ENCODE data around the gene DGKH. TPM values are rescaled to one million over a fixed set of nuclear protein-coding genes. Genes with fewer than 3 reads are reported as not detected.

The DGKH gene
- total RNA-seq, 2 donors from 2014 or later: 3.6 to 4.7 TPM

GRCh38 chr13:42275506-42275905 is 227.1 kb downstream of the DGKH start:
- TF ChIP-seq CTCF (IDR thresholded peaks at IDR 0.05): no peak
- DNase-seq (no peak), ATAC-seq (no peak)
- peaks cover 12% of the 10 kb centered on the region for H3K4me1 ChIP-seq
- intact Hi-C loops (cut with DNase I): no loop called here
- no peak overlapping the region for H3K27ac ChIP-seq
- H3K36me3 ChIP-seq (replicated peaks in 1 of 2; ENCODE audit: insufficient read depth in 1 of 2, low read depth in 2 of 2): no peaks in the 10 kb centered on the region
- H3K27me3 ChIP-seq: no peaks in the 10 kb centered on the region
- H3K4me3 ChIP-seq: no peak overlapping the region
- WGBS, 2 donors: 90 to 95% methylated on average over 4 of the region's 4 CpGs
- no peaks in the 10 kb centered on the region for H3K9me3 ChIP-seq

- 89 to 94% methylated on average over 3 of the region's 3 CpGs for WGBS, 2 donors
- TF ChIP-seq CTCF (IDR thresholded peaks at IDR 0.05) (no peak), POLR2A (IDR thresholded peaks at IDR 0.05) (no peak)
- no peaks in the 10 kb centered on the region for H3K36me3 ChIP-seq (replicated peaks in 1 of 2; ENCODE audit: insufficient read depth in 1 of 2, low read depth in 2 of 2)
- no peak overlapping the region for H3K27ac ChIP-seq
- intact Hi-C loops (cut with DNase I): no loop called here
- H3K4me1 ChIP-seq: peaks cover 7% of the 10 kb centered on the region
- no peak for DNase-seq
- no peaks in the 10 kb centered on the region for H3K27me3 ChIP-seq
- ATAC-seq: no peak
- no peaks in the 10 kb centered on the region for H3K9me3 ChIP-seq
- no peak overlapping the region for H3K4me3 ChIP-seq
Measured at GRCh38 chr13:42276683-42277082, 228.2 kb downstream of the DGKH start.

- intact Hi-C loops (cut with DNase I): no loop called here
- no peak for DNase-seq
- Histone ChIP-seq H3K36me3 (replicated peaks in 1 of 2; ENCODE audit: insufficient read depth in 1 of 2, low read depth in 2 of 2) (no peaks in the 10 kb centered on the region), H3K9me3 (no peaks in the 10 kb centered on the region), H3K4me3 (no peak overlapping the region), H3K27me3 (no peaks in the 10 kb centered on the region), H3K4me1 (peaks cover 3% of the 10 kb centered on the region), H3K27ac (no peak overlapping the region)
- WGBS, 2 donors: 87 to 88% methylated on average over 7 of the region's 7 CpGs
- ATAC-seq: no peak
- TF ChIP-seq POLR2A (IDR thresholded peaks at IDR 0.05) (no peak), CTCF (IDR thresholded peaks at IDR 0.05) (no peak)
Measured at GRCh38 chr13:42277618-42278276, 229.3 kb downstream of the DGKH start.

GRCh38 chr13:42279080-42279479 is 230.6 kb downstream of the DGKH start:
- Histone ChIP-seq H3K4me1 (no peaks in the 10 kb centered on the region), H3K27me3 (no peaks in the 10 kb centered on the region), H3K36me3 (replicated peaks in 1 of 2; ENCODE audit: insufficient read depth in 1 of 2, low read depth in 2 of 2) (no peaks in the 10 kb centered on the region), H3K9me3 (no peaks in the 10 kb centered on the region), H3K27ac (no peak overlapping the region), H3K4me3 (no peak overlapping the region)
- WGBS, 2 donors: 80 to 91% methylated on average over 6 of the region's 6 CpGs
- no peak for TF ChIP-seq CTCF (IDR thresholded peaks at IDR 0.05)
- no peak for TF ChIP-seq POLR2A (IDR thresholded peaks at IDR 0.05)
- intact Hi-C loops (cut with DNase I): no loop called here
- DNase-seq (no peak), ATAC-seq (no peak)

GRCh38 chr13:42279986-42280385 is 231.5 kb downstream of the DGKH start:
- no peak overlapping the region for H3K27ac ChIP-seq
- no peaks in the 10 kb centered on the region for H3K27me3 ChIP-seq
- no peak for ATAC-seq
- H3K4me3 ChIP-seq: no peak overlapping the region
- WGBS, 2 donors: 47 to 62% methylated on average over 1 of the region's 1 CpG
- H3K4me1 ChIP-seq: no peaks in the 10 kb centered on the region
- no peak for DNase-seq
- intact Hi-C loops (cut with DNase I): no loop called here
- TF ChIP-seq POLR2A (IDR thresholded peaks at IDR 0.05): no peak
- TF ChIP-seq CTCF (IDR thresholded peaks at IDR 0.05): no peak
- no peaks in the 10 kb centered on the region for H3K36me3 ChIP-seq (replicated peaks in 1 of 2; ENCODE audit: insufficient read depth in 1 of 2, low read depth in 2 of 2)
- no peaks in the 10 kb centered on the region for H3K9me3 ChIP-seq

All from body of pancreas (tissue), 4 donors.